ENCODE results near the gene FSTL4.

FSTL4 gene

DNA sequence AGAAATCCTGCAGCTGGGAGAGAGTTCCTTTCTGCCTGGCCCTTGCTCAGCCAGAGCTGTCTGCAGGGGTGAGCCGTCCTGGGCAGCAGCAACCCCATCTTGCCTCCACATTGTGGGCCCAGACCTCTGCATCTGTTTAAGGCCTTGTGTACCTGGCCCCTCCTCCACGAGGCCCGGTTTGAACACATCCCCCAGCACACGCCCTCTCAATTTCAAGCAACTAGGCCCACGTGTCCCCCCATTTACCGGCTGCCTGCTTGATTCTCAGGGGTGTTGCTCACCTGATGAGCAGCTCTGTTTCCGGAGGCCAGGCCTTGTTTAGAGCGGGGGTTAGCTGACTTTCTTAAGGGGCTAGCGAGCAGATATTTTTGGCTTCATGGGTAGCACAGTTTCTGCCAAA is 378.7 kb downstream of the FSTL4 start:
- no peak for TF ChIP-seq CSDC2 (CRISPR knock-in tag; IDR thresholded peaks at IDR 0.05)
- TF ChIP-seq BACH2 (CRISPR knock-in tag; IDR thresholded peaks at IDR 0.05; ENCODE audit: borderline replicate concordance), result no peak
- no peak for TF ChIP-seq ISL1 (CRISPR knock-in tag; IDR thresholded peaks at IDR 0.05)
- TF ChIP-seq ZNF8 (CRISPR knock-in tag; IDR thresholded peaks at IDR 0.05), result no peak
- TF ChIP-seq ZFP30 (CRISPR knock-in tag; IDR thresholded peaks at IDR 0.05), result no peak
- no peak for TF ChIP-seq PPARA (CRISPR knock-in tag; IDR thresholded peaks at IDR 0.05; ENCODE audit: borderline replicate concordance)
- no peak for ATAC-seq

DNA sequence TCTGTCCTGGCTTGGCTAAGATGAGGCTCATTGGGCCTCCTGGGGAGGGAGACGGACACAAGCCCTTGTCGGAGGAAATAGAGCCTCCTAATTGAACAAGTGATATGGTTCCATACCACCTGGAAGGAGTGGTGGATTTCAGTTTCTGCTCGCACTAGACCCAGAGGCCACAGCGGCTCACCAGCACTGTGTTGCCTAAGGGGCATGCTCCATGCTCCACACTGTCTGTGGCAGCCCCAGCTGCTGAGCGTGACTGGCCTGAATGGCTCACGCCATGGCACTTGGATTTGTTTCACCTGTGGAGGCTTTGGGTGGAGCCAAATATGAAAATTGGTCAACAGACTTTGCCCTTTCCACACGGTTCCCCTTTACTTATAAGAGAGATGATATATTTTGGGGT is 379.4 kb downstream of the FSTL4 start:
- no peak for ATAC-seq
- TF ChIP-seq BACH2 (CRISPR knock-in tag; IDR thresholded peaks at IDR 0.05; ENCODE audit: borderline replicate concordance), result no peak
- no peak for TF ChIP-seq ZFP30 (CRISPR knock-in tag; IDR thresholded peaks at IDR 0.05)
- TF ChIP-seq PPARA (CRISPR knock-in tag; IDR thresholded peaks at IDR 0.05; ENCODE audit: borderline replicate concordance), result no peak
- TF ChIP-seq, protein P1, sequence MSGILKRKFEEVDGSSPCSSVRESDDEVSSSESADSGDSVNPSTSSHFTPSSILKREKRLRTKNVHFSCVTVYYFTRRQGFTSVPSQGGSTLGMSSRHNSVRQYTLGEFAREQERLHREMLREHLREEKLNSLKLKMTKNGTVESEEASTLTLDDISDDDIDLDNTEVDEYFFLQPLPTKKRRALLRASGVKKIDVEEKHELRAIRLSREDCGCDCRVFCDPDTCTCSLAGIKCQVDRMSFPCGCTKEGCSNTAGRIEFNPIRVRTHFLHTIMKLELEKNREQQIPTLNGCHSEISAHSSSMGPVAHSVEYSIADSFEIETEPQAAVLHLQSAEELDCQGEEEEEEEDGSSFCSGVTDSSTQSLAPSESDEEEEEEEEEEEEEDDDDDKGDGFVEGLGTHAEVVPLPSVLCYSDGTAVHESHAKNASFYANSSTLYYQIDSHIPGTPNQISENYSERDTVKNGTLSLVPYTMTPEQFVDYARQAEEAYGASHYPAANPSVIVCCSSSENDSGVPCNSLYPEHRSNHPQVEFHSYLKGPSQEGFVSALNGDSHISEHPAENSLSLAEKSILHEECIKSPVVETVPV (CRISPR knock-in tag; IDR thresholded peaks at IDR 0.05), result no peak
- TF ChIP-seq ARNTL (CRISPR knock-in tag; IDR thresholded peaks at IDR 0.05; ENCODE audit: borderline replicate concordance, low read depth), result no peak
- no peak for TF ChIP-seq RARB (CRISPR knock-in tag; IDR thresholded peaks at IDR 0.05)
- TF ChIP-seq, protein P2, sequence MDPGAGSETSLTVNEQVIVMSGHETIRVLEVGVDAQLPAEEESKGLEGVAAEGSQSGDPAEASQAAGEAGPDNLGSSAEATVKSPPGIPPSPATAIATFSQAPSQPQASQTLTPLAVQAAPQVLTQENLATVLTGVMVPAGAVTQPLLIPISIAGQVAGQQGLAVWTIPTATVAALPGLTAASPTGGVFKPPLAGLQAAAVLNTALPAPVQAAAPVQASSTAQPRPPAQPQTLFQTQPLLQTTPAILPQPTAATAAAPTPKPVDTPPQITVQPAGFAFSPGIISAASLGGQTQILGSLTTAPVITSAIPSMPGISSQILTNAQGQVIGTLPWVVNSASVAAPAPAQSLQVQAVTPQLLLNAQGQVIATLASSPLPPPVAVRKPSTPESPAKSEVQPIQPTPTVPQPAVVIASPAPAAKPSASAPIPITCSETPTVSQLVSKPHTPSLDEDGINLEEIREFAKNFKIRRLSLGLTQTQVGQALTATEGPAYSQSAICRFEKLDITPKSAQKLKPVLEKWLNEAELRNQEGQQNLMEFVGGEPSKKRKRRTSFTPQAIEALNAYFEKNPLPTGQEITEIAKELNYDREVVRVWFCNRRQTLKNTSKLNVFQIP (CRISPR knock-in tag; IDR thresholded peaks at IDR 0.05; ENCODE audit: borderline replicate concordance, low read depth), result no peak
- TF ChIP-seq, protein P3, sequence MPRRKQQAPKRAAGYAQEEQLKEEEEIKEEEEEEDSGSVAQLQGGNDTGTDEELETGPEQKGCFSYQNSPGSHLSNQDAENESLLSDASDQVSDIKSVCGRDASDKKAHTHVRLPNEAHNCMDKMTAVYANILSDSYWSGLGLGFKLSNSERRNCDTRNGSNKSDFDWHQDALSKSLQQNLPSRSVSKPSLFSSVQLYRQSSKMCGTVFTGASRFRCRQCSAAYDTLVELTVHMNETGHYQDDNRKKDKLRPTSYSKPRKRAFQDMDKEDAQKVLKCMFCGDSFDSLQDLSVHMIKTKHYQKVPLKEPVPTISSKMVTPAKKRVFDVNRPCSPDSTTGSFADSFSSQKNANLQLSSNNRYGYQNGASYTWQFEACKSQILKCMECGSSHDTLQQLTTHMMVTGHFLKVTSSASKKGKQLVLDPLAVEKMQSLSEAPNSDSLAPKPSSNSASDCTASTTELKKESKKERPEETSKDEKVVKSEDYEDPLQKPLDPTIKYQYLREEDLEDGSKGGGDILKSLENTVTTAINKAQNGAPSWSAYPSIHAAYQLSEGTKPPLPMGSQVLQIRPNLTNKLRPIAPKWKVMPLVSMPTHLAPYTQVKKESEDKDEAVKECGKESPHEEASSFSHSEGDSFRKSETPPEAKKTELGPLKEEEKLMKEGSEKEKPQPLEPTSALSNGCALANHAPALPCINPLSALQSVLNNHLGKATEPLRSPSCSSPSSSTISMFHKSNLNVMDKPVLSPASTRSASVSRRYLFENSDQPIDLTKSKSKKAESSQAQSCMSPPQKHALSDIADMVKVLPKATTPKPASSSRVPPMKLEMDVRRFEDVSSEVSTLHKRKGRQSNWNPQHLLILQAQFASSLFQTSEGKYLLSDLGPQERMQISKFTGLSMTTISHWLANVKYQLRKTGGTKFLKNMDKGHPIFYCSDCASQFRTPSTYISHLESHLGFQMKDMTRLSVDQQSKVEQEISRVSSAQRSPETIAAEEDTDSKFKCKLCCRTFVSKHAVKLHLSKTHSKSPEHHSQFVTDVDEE (CRISPR knock-in tag; IDR thresholded peaks at IDR 0.05), result no peak
- TF ChIP-seq, protein P4, sequence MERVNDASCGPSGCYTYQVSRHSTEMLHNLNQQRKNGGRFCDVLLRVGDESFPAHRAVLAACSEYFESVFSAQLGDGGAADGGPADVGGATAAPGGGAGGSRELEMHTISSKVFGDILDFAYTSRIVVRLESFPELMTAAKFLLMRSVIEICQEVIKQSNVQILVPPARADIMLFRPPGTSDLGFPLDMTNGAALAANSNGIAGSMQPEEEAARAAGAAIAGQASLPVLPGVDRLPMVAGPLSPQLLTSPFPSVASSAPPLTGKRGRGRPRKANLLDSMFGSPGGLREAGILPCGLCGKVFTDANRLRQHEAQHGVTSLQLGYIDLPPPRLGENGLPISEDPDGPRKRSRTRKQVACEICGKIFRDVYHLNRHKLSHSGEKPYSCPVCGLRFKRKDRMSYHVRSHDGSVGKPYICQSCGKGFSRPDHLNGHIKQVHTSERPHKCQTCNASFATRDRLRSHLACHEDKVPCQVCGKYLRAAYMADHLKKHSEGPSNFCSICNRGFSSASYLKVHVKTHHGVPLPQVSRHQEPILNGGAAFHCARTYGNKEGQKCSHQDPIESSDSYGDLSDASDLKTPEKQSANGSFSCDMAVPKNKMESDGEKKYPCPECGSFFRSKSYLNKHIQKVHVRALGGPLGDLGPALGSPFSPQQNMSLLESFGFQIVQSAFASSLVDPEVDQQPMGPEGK (CRISPR knock-in tag; IDR thresholded peaks at IDR 0.05; ENCODE audit: borderline replicate concordance), result no peak
- TF ChIP-seq ISL1 (CRISPR knock-in tag; IDR thresholded peaks at IDR 0.05), result no peak
- TF ChIP-seq ZNF8 (CRISPR knock-in tag; IDR thresholded peaks at IDR 0.05), result no peak
- TF ChIP-seq GLIS3 (CRISPR knock-in tag; IDR thresholded peaks at IDR 0.05), result no peak
- no peak for TF ChIP-seq TCF4 (CRISPR knock-in tag; IDR thresholded peaks at IDR 0.05; ENCODE audit: borderline replicate concordance)

DNA sequence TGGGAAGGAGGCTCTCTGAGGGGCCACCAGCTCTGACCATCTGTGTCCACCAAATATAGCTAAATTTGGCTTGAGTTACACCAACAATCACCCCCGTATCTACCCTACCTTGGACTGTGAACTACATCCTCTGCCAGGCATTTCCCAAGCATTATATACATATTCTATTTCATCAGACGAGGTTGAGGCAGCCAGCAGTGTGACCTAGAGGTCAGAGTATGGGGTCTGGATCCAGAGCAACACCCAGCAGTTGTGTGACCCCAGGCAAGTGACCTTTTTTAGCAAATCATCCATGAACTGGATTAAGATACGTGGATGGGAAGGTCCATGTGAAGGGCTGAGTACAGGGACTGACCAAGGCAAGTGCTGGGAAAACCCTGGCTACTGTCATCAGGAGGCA is 379.9 kb downstream of the FSTL4 start:
- no peak for ATAC-seq
- TF ChIP-seq ZNF8 (CRISPR knock-in tag; IDR thresholded peaks at IDR 0.05) (no peak), ZNF565 (CRISPR knock-in tag; conservative IDR thresholded peaks at IDR 0.05; ENCODE audit: low read depth) (no peak), CSDC2 (CRISPR knock-in tag; IDR thresholded peaks at IDR 0.05) (no peak), OSR1 (CRISPR knock-in tag; IDR thresholded peaks at IDR 0.05) (no peak), ZFP30 (CRISPR knock-in tag; IDR thresholded peaks at IDR 0.05) (no peak), ZC3H10 (CRISPR knock-in tag; IDR thresholded peaks at IDR 0.05) (no peak), ARNTL (CRISPR knock-in tag; IDR thresholded peaks at IDR 0.05; ENCODE audit: borderline replicate concordance, low read depth) (no peak), ZFP3 (CRISPR knock-in tag; IDR thresholded peaks at IDR 0.05) (no peak)
- TF ChIP-seq, protein P3 (CRISPR knock-in tag; IDR thresholded peaks at IDR 0.05), result no peak
